Measurements from ENCODE around the gene SEC14L1. TPM values are rescaled to one million over a fixed set of nuclear protein-coding genes. Genes with fewer than 3 reads are reported as not detected.

SEC14L1 gene
- total RNA-seq, 1 experiment from 2014 or later, result 279 TPM

GRCh38 chr17:77120868-77121267 lies 19.9 kb upstream of the SEC14L1 start:
- CTCF ChIA-PET, result no interaction called here
- POLR2A ChIA-PET, result interaction anchor here (0.9 to 1.1 kb wide), 2 partner anchors 11 to 22 kb away, joined by 3 read pairs; no protein-coding TSS in a partner anchor
- Histone ChIP-seq H3K4me3 (ENCODE audit: low read depth in 2 of 2, low read length in 2 of 2) (no peak overlapping the region), H3K36me3 (ENCODE audit: control insufficient read depth, insufficient read depth, low read length) (no peaks in the 10 kb centered on the region), H3K9me3 (ENCODE audit: control insufficient read depth, insufficient read depth, low read depth, low read length) (no peaks in the 10 kb centered on the region), H3K27me3 (ENCODE audit: control insufficient read depth, insufficient read depth, low read length) (no peaks in the 10 kb centered on the region), H3K27ac (ENCODE audit: low read length) (peak overlapping the region; percentile 95), H3K4me1 (ENCODE audit: control insufficient read depth, insufficient read depth, low read length) (peaks cover 64% of the 10 kb centered on the region)
- TF ChIP-seq SIN3A (IDR thresholded peaks at IDR 0.05; ENCODE audit: borderline replicate concordance, insufficient read depth, low read depth, low read length) (no peak), POLR2AphosphoS5 (IDR thresholded peaks at IDR 0.05; ENCODE audit: low read depth, low read length) (no peak), TCF7L2 (IDR thresholded peaks at IDR 0.05; ENCODE audit: low read depth, low read length) (no peak), REST (IDR thresholded peaks at IDR 0.05; ENCODE audit: insufficient read depth in 1 of 2, low read depth in 2 of 2, low read length in 1 of 2) (no peak), CTCF (IDR thresholded peaks at IDR 0.05) (no peak)
- intact Hi-C loops (cut with micrococcal nuclease; ENCODE audit: unreplicated experiment), result no loop called here
- DNase-seq (ENCODE audit: low read depth, low spot score) (no peak), ATAC-seq (no peak)
- in situ Hi-C loops (cut with HindIII; ENCODE audit: low pct_unique_long_range_greater_than_20kb, low sequenced_read_pairs), result loop anchor here (5.0 kb wide), 1 partner anchor 36 kb away; no protein-coding TSS in a partner anchor
- BruUV-seq (replicated peaks), result no TSS peak

GRCh38 chr17:77124192-77124889 lies 16.4 kb upstream of the SEC14L1 start:
- no peaks in the 10 kb centered on the region for H3K27me3 ChIP-seq (ENCODE audit: control insufficient read depth, insufficient read depth, low read length)
- BruUV-seq (replicated peaks), result no TSS peak
- peak; percentile 52 for ATAC-seq
- intact Hi-C loops (cut with micrococcal nuclease; ENCODE audit: unreplicated experiment) (no loop called here), in situ Hi-C loops (cut with HindIII; ENCODE audit: low pct_unique_long_range_greater_than_20kb, low sequenced_read_pairs) (loop anchor here (5.0 kb wide), 1 partner anchor 33 kb away; no protein-coding TSS in a partner anchor)
- CTCF ChIA-PET, result interaction anchor here (0.6 kb wide), 2 partner anchors 457 to 814 kb away, joined by 4 to 5 read pairs; no protein-coding TSS in a partner anchor
- TF ChIP-seq REST (IDR thresholded peaks at IDR 0.05; ENCODE audit: insufficient read depth in 1 of 2, low read depth in 2 of 2, low read length in 1 of 2) (no peak), POLR2AphosphoS5 (IDR thresholded peaks at IDR 0.05; ENCODE audit: low read depth, low read length) (peak; percentile 70; the same call in 1 of the 2 replicates), TCF7L2 (IDR thresholded peaks at IDR 0.05; ENCODE audit: low read depth, low read length) (no peak), CTCF (IDR thresholded peaks at IDR 0.05) (no peak), SIN3A (IDR thresholded peaks at IDR 0.05; ENCODE audit: borderline replicate concordance, insufficient read depth, low read depth, low read length) (no peak)
- peak; percentile 69 for DNase-seq (ENCODE audit: low read depth, low spot score)
- H3K4me1 ChIP-seq (ENCODE audit: control insufficient read depth, insufficient read depth, low read length), result peaks cover 89% of the 10 kb centered on the region
- POLR2A ChIA-PET, result interaction anchor here (0.6 to 2.0 kb wide), 5 partner anchors 16 to 1020 kb away, joined by 4 to 8 read pairs (median 4); partner anchors contain the start of gene SEC14L1
- no peaks in the 10 kb centered on the region for H3K36me3 ChIP-seq (ENCODE audit: control insufficient read depth, insufficient read depth, low read length)
- peak overlapping the region in 1 of 2 experiments; percentile 7; a peak in 2 of 4 replicates for H3K4me3 ChIP-seq (ENCODE audit: low read depth in 2 of 2, low read length in 2 of 2)
- peak overlapping the region; percentile 95 for H3K27ac ChIP-seq (ENCODE audit: low read length)
- no peaks in the 10 kb centered on the region for H3K9me3 ChIP-seq (ENCODE audit: control insufficient read depth, insufficient read depth, low read depth, low read length)
